GM12801 (cell line): Measurements from ENCODE around the gene LGI4.

Experiments used
- CTCF ChIP-seq: IDR thresholded peaks from one replicate; pipeline ENCODE4 v1.5.1; 2011; ENCODE audit warnings: control low read depth; ENCODE audit not compliant: insufficient read length; ENCODE audit errors: extremely low read depth

LGI4 gene

GRCh38 chr19:35134601-35135242 lies at the start of gene LGI4:
Gene LGI4 (minus strand): TSS chr19:35135059. CDS start chr19:35134680, 379 bp downstream.
- no peak for TF ChIP-seq CTCF

- no peak for TF ChIP-seq CTCF
These were observed 49.4 kb upstream of the LGI4 start for GRCh38 chr19:35184267-35184666.

GRCh38 chr19:35181387-35181786 lies 46.5 kb upstream of the LGI4 start:
- TF ChIP-seq CTCF = no peak

GRCh38 chr19:35179830-35180229 lies 45.0 kb upstream of the LGI4 start:
- no peak for TF ChIP-seq CTCF

- TF ChIP-seq CTCF = no peak
These were observed 43.8 kb upstream of the LGI4 start for GRCh38 chr19:35178701-35179100.

GRCh38 chr19:35177377-35178274 lies 42.8 kb upstream of the LGI4 start:
- TF ChIP-seq CTCF = no peak

GRCh38 chr19:35176181-35176570 lies 41.3 kb upstream of the LGI4 start:
- TF ChIP-seq CTCF = no peak
